Measurements from ENCODE around the gene ARHGAP45.

The ARHGAP45 gene

GRCh38 chr19:1089126-1089771, 22.3 kb downstream of the ARHGAP45 start:
- no peak for DNase-seq

- DNase-seq: no peak
Observed at GRCh38 chr19:1089891-1090290, 22.9 kb downstream of the ARHGAP45 start.

GRCh38 chr19:1090731-1091543, 24.0 kb downstream of the ARHGAP45 start:
- no peak for DNase-seq

- no peak for DNase-seq
Observed at GRCh38 chr19:1091544-1092175, 24.7 kb downstream of the ARHGAP45 start.

- DNase-seq: no peak
Observed at GRCh38 chr19:1093330-1093729, 26.4 kb downstream of the ARHGAP45 start.

DNA sequence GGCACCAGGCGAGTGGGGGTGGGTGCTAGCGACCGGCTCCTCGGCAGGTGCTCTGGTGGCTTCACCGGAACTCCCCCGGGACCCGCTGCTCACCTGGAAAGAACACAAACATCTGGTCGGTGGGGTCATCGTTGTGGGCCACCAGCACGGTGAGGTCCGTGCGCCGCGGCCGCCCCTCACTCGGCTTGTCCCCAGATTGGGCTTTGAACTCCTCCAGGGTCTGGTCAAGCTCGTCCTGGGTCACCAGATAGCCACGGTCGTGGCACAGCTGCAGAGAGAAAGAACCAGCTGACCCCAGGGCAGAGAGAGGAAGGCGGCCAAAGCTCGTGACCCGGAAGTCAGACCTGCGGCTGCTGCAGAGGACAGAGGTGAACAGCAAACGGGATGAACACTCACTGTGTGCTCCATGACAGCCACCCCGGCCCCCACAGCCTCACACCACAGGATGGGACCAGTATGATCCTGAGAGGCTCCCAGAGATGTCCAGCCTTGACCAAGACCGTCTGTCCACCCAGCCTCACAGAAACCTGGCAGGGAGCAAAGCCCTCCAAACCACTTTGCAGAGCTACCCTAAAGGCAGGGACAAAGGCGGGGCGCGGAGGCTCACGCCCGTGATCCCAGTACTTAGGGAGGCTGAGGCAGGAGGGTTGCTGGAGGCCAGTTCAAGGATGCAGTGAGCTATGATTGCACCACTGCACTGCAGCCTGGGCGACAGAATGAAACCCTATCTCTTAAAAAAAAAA, 27.0 kb downstream of the ARHGAP45 start:
- DNase-seq: no peak

DNA sequence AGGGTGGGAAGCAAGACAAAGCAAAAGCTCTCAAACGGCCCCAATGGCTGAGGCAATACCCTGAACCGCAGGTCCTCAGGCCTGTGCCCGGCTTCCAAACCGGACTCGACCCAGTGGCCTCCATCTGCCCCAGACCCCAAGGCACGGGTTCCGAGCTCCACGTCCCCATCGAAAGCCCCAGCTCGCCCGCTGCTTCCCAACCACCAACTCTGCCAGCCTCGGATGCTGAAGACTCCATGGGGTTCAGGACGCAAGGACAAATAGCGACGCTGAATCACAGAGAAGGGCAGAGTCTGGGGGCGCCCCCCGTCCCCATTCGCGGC, 27.6 kb downstream of the ARHGAP45 start:
- no peak for DNase-seq

DNA sequence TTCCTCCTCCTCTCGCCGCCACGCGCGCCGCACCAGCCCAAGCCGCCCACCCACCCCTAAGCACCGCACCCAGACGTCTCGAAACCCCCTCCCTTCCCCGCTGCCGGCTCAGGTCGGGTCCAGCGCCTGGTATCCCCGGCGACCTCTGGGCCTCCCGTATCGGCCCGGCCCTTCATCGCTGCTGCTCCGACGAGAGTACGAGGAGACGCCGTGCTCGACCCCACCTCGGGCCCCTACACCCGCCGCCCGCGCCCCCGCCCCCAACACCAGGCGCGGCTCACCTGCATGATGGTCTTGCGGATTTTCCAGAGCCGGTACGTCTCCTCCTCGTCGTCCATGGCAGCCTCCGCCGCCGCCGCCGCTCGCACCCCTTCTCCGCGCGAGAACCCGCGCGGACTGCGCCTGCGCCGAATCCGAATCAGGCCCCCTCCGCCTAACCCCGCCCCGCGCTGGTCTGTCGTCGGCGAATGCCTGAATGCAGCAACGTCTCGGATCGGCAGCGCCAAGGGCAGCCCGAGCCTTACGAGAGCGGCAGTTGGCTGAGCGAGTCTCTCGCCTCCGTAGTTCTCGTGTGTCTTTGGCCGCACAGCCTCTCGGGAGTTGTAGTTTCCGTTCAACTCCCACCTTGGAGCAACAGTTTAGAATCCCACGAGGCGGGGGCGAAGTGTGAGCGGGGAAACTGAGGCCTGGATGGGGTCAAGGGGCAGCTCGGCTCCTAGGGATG, 28.2 kb downstream of the ARHGAP45 start, which contains the start of gene POLR2E:
TSS of gene POLR2E (minus strand) at position 398 of the 724 bp plus-strand sequence. CDS start at position 338, 60 bp downstream.
- peak; percentile 89 for DNase-seq

DNA sequence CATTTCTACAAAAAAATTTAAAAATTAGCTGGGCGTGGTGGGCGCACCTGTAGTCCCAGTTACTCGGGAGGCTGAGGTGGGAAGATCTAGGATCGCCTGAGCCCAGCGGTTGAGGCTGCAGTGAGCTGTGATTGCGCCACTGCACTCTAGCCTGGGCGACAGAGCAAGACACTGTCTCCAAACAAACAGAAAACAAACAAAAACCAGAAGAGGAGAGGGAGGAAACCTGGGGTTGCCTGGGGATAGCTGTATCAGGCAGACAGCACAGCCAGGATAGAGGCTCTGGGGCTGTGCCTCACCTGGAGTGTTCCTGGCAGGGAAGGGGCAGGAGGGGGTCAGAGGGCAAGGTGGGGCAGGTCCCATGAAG, 30.8 kb downstream of the ARHGAP45 start:
- DNase-seq: no peak

- DNase-seq: no peak
Observed at GRCh38 chr19:1098177-1099051, 31.4 kb downstream of the ARHGAP45 start.

DNA sequence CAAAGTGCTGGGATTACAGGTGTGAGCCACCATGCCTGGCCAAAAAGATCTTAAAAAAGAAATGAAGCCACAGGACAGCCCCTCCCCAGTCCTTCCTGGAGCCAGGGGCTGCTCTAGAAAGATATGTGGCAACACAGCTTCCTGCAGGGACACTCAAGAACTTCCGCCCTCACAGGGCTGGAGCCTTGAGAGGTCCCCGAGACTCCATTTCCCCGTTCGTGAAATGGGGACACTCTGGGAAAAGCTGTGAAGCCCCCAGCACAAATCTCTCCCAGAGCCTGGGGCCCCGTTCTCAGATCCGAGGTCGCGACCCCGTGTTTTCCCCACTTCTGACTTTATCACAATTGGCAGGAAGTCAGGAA, 34.4 kb downstream of the ARHGAP45 start:
- no peak for DNase-seq

GRCh38 chr19:1102407-1103131, 35.6 kb downstream of the ARHGAP45 start:
- DNase-seq: no peak

GRCh38 chr19:1103132-1103707, 36.3 kb downstream of the ARHGAP45 start:
- no peak for DNase-seq

DNA sequence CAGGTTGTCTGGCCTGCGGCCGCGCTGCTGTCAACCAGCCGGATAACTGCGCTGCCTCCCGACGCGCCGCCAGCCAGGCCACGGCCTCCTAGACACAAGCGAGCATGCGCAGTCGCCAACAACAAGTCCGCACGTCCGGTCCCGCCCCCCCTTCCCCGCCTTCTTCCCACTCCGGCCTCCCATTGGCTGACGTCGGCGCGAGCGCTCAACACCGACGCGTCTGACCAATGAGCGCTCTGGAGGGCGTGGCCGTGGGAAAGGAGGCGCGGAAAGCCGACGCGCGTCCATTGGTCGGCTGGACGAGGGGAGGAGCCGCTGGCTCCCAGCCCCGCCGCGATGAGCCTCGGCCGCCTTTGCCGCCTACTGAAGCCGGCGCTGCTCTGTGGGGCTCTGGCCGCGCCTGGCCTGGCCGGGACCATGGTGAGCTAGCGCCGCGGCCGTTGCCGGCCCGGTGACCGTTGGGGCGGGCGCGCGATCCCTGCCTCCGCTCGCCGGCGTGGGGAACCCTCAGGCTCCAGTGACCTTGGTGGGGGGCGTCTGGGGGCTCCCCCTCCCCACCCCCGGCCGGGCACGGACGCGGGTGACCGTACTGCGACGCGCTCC, 36.8 kb downstream of the ARHGAP45 start, which contains the start of gene GPX4:
TSS of gene GPX4 (plus strand) at position 287 of the 603 bp plus-strand sequence. CDS start at position 337, 50 bp downstream.
- peak; percentile 97 for DNase-seq

GRCh38 chr19:1104311-1105007, 37.5 kb downstream of the ARHGAP45 start:
- DNase-seq: peak; percentile 15

DNA sequence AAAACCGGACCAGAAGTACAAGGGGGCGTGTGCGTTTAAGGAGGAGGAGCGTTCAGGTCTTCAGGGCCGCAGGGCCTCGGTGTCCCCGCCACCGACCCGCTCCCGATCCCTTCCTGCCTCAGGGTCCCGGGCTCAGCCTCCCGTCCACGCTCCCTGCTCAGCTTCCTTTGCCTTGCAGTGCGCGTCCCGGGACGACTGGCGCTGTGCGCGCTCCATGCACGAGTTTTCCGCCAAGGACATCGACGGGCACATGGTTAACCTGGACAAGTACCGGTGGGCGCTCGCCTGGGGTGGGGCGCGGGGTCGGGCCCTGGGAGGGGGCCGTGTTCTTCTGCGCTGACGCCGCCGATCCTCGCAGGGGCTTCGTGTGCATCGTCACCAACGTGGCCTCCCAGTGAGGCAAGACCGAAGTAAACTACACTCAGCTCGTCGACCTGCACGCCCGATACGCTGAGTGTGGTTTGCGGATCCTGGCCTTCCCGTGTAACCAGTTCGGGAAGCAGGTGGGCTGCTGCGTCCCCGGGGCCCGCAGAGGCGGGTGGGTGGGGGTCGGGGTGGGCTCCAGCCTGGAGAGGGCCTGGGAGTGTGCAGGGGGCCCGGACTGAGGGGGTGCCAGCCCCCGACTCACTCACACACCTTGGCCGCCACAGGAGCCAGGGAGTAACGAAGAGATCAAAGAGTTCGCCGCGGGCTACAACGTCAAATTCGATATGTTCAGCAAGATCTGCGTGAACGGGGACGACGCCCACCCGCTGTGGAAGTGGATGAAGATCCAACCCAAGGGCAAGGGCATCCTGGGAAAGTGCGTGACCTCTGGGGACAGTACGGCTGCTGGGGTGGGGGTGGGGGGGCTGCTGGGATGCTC, 38.3 kb downstream of the ARHGAP45 start:
- DNase-seq: no peak

DNA sequence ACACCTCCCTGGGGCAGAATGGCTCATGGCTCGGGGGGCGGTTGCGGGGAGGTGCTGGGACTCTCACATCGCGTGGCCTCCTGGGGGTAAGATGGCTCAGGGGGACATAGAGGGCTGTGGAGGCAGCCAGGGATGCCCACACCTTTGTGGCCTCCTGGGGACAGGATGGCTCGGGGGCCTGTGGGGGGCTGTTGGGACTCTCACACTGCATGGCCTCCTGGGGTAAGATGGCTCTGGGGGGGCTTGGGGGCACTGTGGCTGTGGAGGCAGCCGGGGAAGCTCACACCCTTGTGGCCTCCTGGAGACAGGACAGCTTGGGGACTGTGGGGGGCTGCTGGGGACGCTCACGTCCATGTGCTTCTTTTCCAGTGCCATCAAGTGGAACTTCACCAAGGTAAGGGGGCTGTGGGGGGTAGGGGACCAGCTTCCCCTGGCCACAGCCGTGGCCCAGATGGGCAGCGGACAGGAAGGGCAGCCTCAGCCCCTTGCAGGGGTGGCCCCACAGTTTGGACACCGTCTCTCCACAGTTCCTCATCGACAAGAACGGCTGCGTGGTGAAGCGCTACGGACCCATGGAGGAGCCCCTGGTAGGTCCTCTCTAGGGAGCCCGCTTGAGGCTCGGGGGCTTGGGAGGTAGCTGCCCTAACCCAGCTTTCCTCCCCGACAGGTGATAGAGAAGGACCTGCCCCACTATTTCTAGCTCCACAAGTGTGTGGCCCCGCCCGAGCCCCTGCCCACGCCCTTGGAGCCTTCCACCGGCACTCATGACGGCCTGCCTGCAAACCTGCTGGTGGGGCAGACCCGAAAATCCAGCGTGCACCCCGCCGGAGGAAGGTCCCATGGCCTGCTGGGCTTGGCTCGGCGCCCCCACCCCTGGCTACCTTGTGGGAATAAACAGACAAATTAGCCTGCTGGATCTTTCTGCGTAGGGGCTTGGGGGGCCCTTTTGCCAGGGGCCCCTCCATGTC, 39.2 kb downstream of the ARHGAP45 start:
- no peak for DNase-seq
